ENCODE results near the gene CDKN2B-AS1.
A peak's percentile ranks its signal among the peaks of the same experiment; 100 is the strongest.

Gene CDKN2B-AS1

DNA sequence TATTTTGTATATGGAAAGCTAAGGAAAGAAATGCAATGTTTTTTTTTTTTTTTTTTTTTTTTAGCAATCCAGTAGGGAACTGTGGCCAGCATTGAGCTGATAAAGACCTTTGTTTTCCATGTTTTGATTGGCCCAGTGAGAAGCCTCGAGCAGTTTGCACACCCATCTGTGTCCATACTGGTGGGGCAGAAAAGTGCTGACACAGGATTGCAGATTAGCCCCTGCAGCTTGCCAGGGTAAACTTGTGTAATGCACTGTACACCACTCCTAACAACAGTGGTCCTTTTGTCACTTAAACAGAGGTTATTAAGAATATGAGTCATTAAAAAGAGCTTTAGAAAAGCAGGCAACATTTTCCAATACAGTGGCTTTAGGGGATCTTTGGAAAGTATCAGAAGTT, 147.3 kb downstream of the CDKN2B-AS1 start:
- H4K20me1 ChIP-seq: no peaks in the 10 kb centered on the region
- no peaks in the 10 kb centered on the region; a peak in 1 of 22 replicates for H3K9me3 ChIP-seq (replicated peaks in 1 of 11)
- peak overlapping the region in 2 of 11 experiments; percentile 6 to 18; a peak in 1 of 22 replicates for H3K27ac ChIP-seq
- H3K9ac ChIP-seq: no peak overlapping the region
- peaks cover 0 to 80% (median 0%) of the 10 kb centered on the region in 10 experiments; a peak in 8 of 20 replicates for H3K4me1 ChIP-seq
- peak overlapping the region in 3 of 11 experiments; percentile 20 to 70 (median 34); a peak in 6 of 22 replicates for H3K4me2 ChIP-seq
- no peak overlapping the region for H3K4me3 ChIP-seq
- no peaks in the 10 kb centered on the region for H3K27me3 ChIP-seq
- H3K36me3 ChIP-seq: no peaks in the 10 kb centered on the region
- no peak for TF ChIP-seq Cebpa-rat (IDR thresholded peaks at IDR 0.05)

DNA sequence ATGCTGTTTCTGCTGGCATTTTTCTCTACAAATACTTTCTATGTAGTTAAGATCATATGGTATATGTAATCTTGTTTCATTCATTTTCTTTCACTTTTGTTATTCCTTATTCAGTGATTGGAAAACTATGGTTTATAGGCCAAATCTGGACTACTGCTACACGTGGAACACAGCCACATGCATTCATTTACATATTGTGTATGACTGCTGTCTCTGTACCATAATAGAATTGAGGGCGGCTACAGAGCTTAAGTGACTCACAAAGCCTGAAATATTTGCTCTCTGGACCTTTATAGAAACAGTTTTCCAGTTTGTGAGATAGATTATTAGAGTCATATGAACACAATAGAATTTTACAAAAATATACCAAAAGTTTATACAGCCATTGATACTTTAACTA, 148.1 kb downstream of the CDKN2B-AS1 start:
- no peaks in the 10 kb centered on the region for H4K20me1 ChIP-seq
- TF ChIP-seq Cebpa-rat (IDR thresholded peaks at IDR 0.05): no peak
- peak overlapping the region in 1 of 11 experiments; percentile 18; a peak in 1 of 22 replicates for H3K27ac ChIP-seq

GRCh38 chr9:22143799-22144625, 149.4 kb downstream of the CDKN2B-AS1 start:
- no peak for TF ChIP-seq Cebpa-rat (IDR thresholded peaks at IDR 0.05)
- peaks cover 0 to 90% (median 3%) of the 10 kb centered on the region in 10 experiments; a peak in 9 of 20 replicates for H3K4me1 ChIP-seq
- no peaks in the 10 kb centered on the region for H4K20me1 ChIP-seq
- no peaks in the 10 kb centered on the region for H3K36me3 ChIP-seq
- peak overlapping the region in 3 of 11 experiments; percentile 20 to 70 (median 68); a peak in 5 of 22 replicates for H3K27ac ChIP-seq
- H3K9me3 ChIP-seq (replicated peaks in 1 of 11): no peaks in the 10 kb centered on the region; a peak in 1 of 22 replicates
- no peak overlapping the region for H3K4me3 ChIP-seq
- H3K9ac ChIP-seq: peak overlapping the region in 1 of 11 experiments; percentile 5; a peak in 1 of 22 replicates
- H3K4me2 ChIP-seq: peak overlapping the region in 4 of 11 experiments; percentile 37 to 78 (median 63); a peak in 8 of 22 replicates
- no peaks in the 10 kb centered on the region for H3K27me3 ChIP-seq

More for the DNA sequence above, 148.1 kb downstream of the CDKN2B-AS1 start:
- no peak overlapping the region for H3K9ac ChIP-seq
- H3K9me3 ChIP-seq (replicated peaks in 1 of 11): no peaks in the 10 kb centered on the region; a peak in 1 of 22 replicates
- no peaks in the 10 kb centered on the region for H3K36me3 ChIP-seq
- no peaks in the 10 kb centered on the region for H3K27me3 ChIP-seq
- peaks cover 0 to 87% (median 0%) of the 10 kb centered on the region in 10 experiments; a peak in 8 of 20 replicates for H3K4me1 ChIP-seq
- no peak overlapping the region for H3K4me3 ChIP-seq
- H3K4me2 ChIP-seq: peak overlapping the region in 3 of 11 experiments; percentile 34 to 72 (median 70); a peak in 5 of 22 replicates

GRCh38 chr9:22146604-22147003, 152.0 kb downstream of the CDKN2B-AS1 start:
- Histone ChIP-seq H3K9me3 (replicated peaks in 1 of 11) (no peaks in the 10 kb centered on the region), H3K27me3 (no peaks in the 10 kb centered on the region), H3K36me3 (no peaks in the 10 kb centered on the region), H3K4me2 (peak overlapping the region in 2 of 11 experiments; percentile 61 to 64; a peak in 3 of 22 replicates), H4K20me1 (no peaks in the 10 kb centered on the region), H3K27ac (peak overlapping the region in 2 of 11 experiments; percentile 59 to 71; a peak in 3 of 22 replicates), H3K4me1 (peaks cover 0 to 94% (median 3%) of the 10 kb centered on the region in 10 experiments; a peak in 9 of 20 replicates), H3K4me3 (no peak overlapping the region), H3K9ac (no peak overlapping the region)
- TF ChIP-seq Cebpa-rat (IDR thresholded peaks at IDR 0.05): no peak

DNA sequence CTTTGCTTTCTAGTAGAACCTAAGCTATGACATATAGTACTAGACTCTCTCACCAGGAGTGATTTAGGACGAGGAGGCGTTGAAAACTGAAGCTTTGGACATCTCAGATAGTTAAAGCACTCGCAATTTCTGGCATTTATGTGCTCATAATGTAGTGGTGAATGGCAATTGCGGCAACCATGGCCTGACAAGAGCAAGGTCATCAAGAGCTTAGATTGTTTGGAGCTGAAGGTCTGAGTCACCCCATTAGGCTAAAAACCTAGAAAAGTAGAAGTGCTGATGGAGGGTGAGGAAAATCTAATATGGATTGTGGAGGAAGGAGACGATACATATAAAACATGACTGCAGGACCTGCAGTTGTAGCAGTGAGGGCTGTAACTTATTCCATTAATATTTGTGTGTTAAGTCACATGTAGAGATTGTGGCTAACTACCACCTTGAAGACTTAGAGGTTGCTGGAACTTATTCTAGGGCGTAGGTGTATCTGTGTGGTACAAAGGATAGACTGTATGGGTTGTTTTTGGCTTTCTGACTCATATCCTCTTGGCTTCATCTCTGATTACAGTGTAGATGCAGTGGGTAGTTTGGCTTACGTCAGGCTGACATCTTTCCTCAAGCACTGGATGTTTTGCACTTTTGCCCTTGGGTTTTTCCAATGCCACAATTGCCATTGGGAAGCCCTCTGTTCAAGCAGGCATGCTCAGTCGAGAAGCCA, 153.4 kb downstream of the CDKN2B-AS1 start:
- Histone ChIP-seq H3K4me1 (peaks cover 0 to 87% (median 3%) of the 10 kb centered on the region in 10 experiments; a peak in 9 of 20 replicates), H3K4me2 (peak overlapping the region in 5 of 11 experiments; percentile 10 to 64 (median 63); a peak in 9 of 22 replicates), H3K36me3 (no peaks in the 10 kb centered on the region), H3K4me3 (no peak overlapping the region), H3K9ac (peak overlapping the region in 1 of 11 experiments; percentile 34; a peak in 1 of 22 replicates), H3K27me3 (no peaks in the 10 kb centered on the region), H3K27ac (peak overlapping the region in 4 of 11 experiments; percentile 0 to 71 (median 54); a peak in 6 of 22 replicates), H4K20me1 (no peaks in the 10 kb centered on the region), H3K9me3 (replicated peaks in 1 of 11) (no peaks in the 10 kb centered on the region)
- no peak for TF ChIP-seq Cebpa-rat (IDR thresholded peaks at IDR 0.05)

DNA sequence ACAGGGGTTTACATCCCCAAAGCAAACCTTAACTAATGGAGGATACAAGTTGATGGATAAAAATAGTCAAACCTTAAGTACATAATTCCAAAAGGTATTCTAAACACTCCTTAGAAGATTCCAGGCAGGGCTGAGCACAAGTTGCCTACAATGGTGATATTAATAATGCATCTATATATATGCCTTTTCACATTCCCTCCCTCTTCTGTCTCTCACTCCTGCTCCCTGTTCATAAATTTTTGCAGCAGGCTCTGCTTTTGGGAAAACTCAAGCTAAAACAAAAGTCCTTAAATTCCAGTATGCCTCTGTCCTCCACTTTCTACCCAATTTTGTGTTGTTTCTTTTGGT, 153.9 kb downstream of the CDKN2B-AS1 start:
- Histone ChIP-seq H4K20me1 (no peaks in the 10 kb centered on the region), H3K9ac (peak overlapping the region in 1 of 11 experiments; percentile 12; a peak in 1 of 22 replicates), H3K4me3 (no peak overlapping the region), H3K36me3 (no peaks in the 10 kb centered on the region), H3K9me3 (replicated peaks in 1 of 11) (no peaks in the 10 kb centered on the region), H3K4me1 (peaks cover 0 to 88% (median 3%) of the 10 kb centered on the region in 10 experiments; a peak in 9 of 20 replicates), H3K27me3 (no peaks in the 10 kb centered on the region), H3K4me2 (peak overlapping the region in 5 of 11 experiments; percentile 10 to 64 (median 63); a peak in 9 of 22 replicates), H3K27ac (peak overlapping the region in 4 of 11 experiments; percentile 0 to 71 (median 42); a peak in 5 of 22 replicates)
- TF ChIP-seq Cebpa-rat (IDR thresholded peaks at IDR 0.05): no peak

DNA sequence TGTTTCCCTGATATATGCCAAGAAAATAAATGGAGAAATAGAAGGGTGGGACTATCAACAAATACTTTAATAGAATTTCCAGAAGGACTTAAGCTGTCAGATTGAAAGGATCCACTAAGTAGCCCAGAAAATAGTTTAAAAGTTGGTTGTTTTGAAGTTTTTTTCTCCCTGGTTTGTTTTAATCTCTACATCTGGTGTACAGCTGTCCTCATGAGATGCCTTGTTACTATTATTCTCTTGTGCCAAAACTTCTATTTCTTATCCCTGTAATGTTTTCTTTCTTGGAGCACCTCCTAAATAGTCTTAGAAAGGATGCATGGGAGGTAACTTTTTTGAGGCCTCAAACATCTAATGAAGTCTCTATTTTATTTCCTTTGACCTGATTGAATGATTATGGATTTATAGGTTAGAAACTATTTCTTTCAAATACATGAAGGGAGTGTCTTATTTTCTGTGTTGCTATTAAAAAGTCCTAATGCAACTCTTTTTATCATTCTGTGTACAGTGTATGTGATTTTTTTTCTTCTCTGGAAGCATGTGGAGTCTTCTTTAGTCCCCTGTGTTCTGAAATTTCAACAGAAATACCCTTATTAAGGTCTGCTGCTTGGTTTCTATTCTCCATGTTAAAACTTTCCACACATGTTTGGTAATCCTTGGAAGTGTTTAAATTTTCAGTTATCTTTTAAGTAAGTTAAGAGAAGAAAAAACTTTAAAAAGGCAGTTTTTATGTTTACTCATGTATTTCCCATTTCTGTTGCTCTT, 154.5 kb downstream of the CDKN2B-AS1 start:
- Histone ChIP-seq H4K20me1 (no peaks in the 10 kb centered on the region), H3K4me3 (no peak overlapping the region), H3K4me2 (peak overlapping the region in 4 of 11 experiments; percentile 61 to 64 (median 64); a peak in 6 of 22 replicates), H3K9me3 (replicated peaks in 1 of 11) (no peaks in the 10 kb centered on the region), H3K4me1 (peaks cover 0 to 87% (median 3%) of the 10 kb centered on the region in 10 experiments; a peak in 9 of 20 replicates), H3K27me3 (no peaks in the 10 kb centered on the region), H3K27ac (peak overlapping the region in 4 of 11 experiments; percentile 0 to 71 (median 42); a peak in 5 of 22 replicates), H3K36me3 (no peaks in the 10 kb centered on the region), H3K9ac (peak overlapping the region in 1 of 11 experiments; percentile 12; a peak in 1 of 22 replicates)
- TF ChIP-seq Cebpa-rat (IDR thresholded peaks at IDR 0.05): no peak

DNA sequence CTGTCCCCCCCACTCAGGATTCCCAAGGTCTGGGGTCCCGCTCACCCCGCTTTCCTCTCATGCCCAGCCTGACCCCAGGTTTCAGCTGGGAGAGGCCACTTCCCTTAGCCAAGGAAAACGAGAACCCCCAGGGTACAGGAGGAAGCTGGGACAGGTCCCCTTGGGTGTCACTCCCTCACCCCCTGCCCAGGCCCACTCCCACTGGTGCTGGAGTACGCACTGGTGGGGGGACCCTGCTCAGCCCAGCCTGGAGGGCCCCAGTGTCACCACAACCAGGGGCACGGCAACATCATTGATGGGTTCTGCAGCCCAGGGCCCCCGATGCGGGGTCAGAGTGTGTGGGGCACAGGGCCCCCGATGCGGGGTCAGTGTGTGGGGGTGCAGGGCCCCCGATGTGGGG, 159.5 kb downstream of the CDKN2B-AS1 start:
- Histone ChIP-seq H3K4me2 (peak overlapping the region in 1 of 11 experiments; percentile 9; a peak in 1 of 22 replicates), H3K4me1 (peaks cover 0 to 81% (median 19%) of the 10 kb centered on the region in 10 experiments; a peak in 16 of 20 replicates), H3K36me3 (no peaks in the 10 kb centered on the region), H3K4me3 (no peak overlapping the region), H3K27ac (peak overlapping the region in 4 of 11 experiments; percentile 15 to 57 (median 34); a peak in 5 of 22 replicates), H4K20me1 (no peaks in the 10 kb centered on the region), H3K9me3 (replicated peaks in 1 of 11) (no peaks in the 10 kb centered on the region), H3K9ac (no peak overlapping the region), H3K27me3 (no peaks in the 10 kb centered on the region)
- TF ChIP-seq Cebpa-rat (IDR thresholded peaks at IDR 0.05): no peak

Measured in BLaER1 treated with 17β-estradiol and CSF1 and Interleukin-3, amounts not matched to agents 10 nM and 100 nM (cell line).